HCT116 (cell line): ENCODE results near the gene MEIS1. TPM values are rescaled to one million over a fixed set of nuclear protein-coding genes. Genes with fewer than 3 reads are reported as not detected.

Experiments
- ATAC-seq: fragments of 200-7000 bp; cut with Tn5 transposase; 2 replicates; pipeline ENCODE4 v1.9.1; 2020; ENCODE audit warnings: mild to moderate bottlenecking, moderate library complexity
- BruUV-seq: library from RNA; stranded (reverse); fragments of 400-500 nt; replicated peaks from 2 replicates; lab custom pipeline; 2021; lab: Mats Ljungman, UMichigan
- CTCF ChIA-PET: fragments of 300-600 bp; sonication (Branson Sonifier 250); formaldehyde crosslinking; loops from one replicate; lab custom pipeline; 2021; ENCODE audit warnings: antibody characterized with exemption; lab: Charles Lee
- POLR2A ChIA-PET: fragments of 300-600, 350-600 bp; sonication (Branson Sonifier 250); formaldehyde crosslinking; loops from one replicate; lab custom pipeline; 2021; ENCODE audit warnings: antibody characterized with exemption; lab: Charles Lee
- RAD21 ChIA-PET, 2 experiments: fragments of 300-600 bp; sonication (Branson Sonifier 250); formaldehyde crosslinking; loops; one replicate each; lab custom pipeline; 2023; ENCODE audit warnings: low total read pairs in 2 of 2; ENCODE audit not compliant: uncharacterized antibody in 2 of 2, unreplicated experiment in 2 of 2, low non-redundant PET in 1 of 2; lab: Charles Lee
- DNase-seq: peaks from one replicate; pipeline ENCODE4 v3.0.0-alpha.2; 2010; ENCODE audit warnings: low read depth, low spot score
- H2AFZ ChIP-seq: fragments of 200-600 bp; shearing (Covaris generic), sonication (generic); 2 replicates; pipeline ENCODE4 v1.6.1; 2017; ENCODE audit warnings: low read depth, mixed run types, mixed read lengths, antibody characterized with exemption, low read length; ENCODE audit not compliant: poor library complexity, severe bottlenecking
- H3K27ac ChIP-seq: 2 replicates; pipeline ENCODE4 v1.5.1; 2012; ENCODE audit warnings: low read depth, low read length
- H3K27me3 ChIP-seq: fragments of 200-600 bp; sonication (generic); 2 replicates; pipeline ENCODE4 v1.6.1; 2016; ENCODE audit warnings: mixed run types, low read length, mixed read lengths; ENCODE audit not compliant: insufficient read depth
- H3K36me3 ChIP-seq, 2 experiments: fragments of 200-500 bp in 1 of 2; fragments of 200-600 bp in 1 of 2; sonication (Bioruptor generic) in 1 of 2; sonication (generic) in 1 of 2; 2 replicates each; pipeline versions ENCODE4 v1.5.1 to v1.6.1; 2014 to 2016; ENCODE audit warnings: low read length in 2 of 2, inconsistent platforms in 1 of 2, mixed read lengths in 1 of 2, mixed run types in 1 of 2; ENCODE audit not compliant: insufficient read depth in 2 of 2, control insufficient read depth in 1 of 2
- H3K4me1 ChIP-seq, 2 experiments: fragments of 200-600 bp in 1 of 2; sonication (generic) in 1 of 2; 2 replicates each; pipeline versions ENCODE4 v1.5.1 to v1.6.1; 2012 to 2017; ENCODE audit warnings: low read length in 2 of 2, inconsistent platforms in 1 of 2, mild to moderate bottlenecking in 1 of 2, mixed read lengths in 1 of 2, mixed run types in 1 of 2, moderate library complexity in 1 of 2; ENCODE audit not compliant: insufficient read depth in 2 of 2, control insufficient read depth in 1 of 2
- H3K4me2 ChIP-seq: fragments of 200-600 bp; sonication (generic); 2 replicates; pipeline ENCODE4 v1.6.1; 2017; ENCODE audit warnings: mixed run types, low read length, mixed read lengths
- H3K4me3 ChIP-seq, 2 experiments: fragments of 200-600 bp in 1 of 2; sonication (generic) in 1 of 2; replicated peaks in 1 of 2; 2 replicates each; pipeline ENCODE4 v1.5.1; 2011 to 2016; ENCODE audit warnings: low read length in 2 of 2, control low read depth in 1 of 2, low read depth in 1 of 2, mild to moderate bottlenecking in 1 of 2, mixed read lengths in 1 of 2, mixed run types in 1 of 2
- H3K79me2 ChIP-seq: fragments of 200-600 bp; sonication (generic); 2 replicates; pipeline ENCODE4 v1.6.1; 2017; ENCODE audit warnings: mild to moderate bottlenecking, mixed run types, low read length, moderate library complexity, mixed read lengths; ENCODE audit not compliant: insufficient read depth
- H3K9ac ChIP-seq: fragments of 200-600 bp; sonication (generic); 2 replicates; pipeline ENCODE4 v1.6.1; 2016; ENCODE audit warnings: low read length, mixed read lengths
- H3K9me2 ChIP-seq: fragments of 200-600 bp; sonication (generic), shearing (Covaris generic); 2 replicates; pipeline ENCODE4 v1.6.1; 2017; ENCODE audit warnings: mixed run types, mild to moderate bottlenecking, moderate library complexity; ENCODE audit not compliant: insufficient read depth
- H3K9me3 ChIP-seq, 2 experiments: fragments of 200-500 bp in 1 of 2; fragments of 200-600 bp in 1 of 2; sonication (Bioruptor generic) in 1 of 2; sonication (generic) in 1 of 2; 2 replicates each; pipeline ENCODE4 v1.6.1; 2014 to 2017; ENCODE audit warnings: low read length in 2 of 2, mixed read lengths in 2 of 2, inconsistent platforms in 1 of 2, low read depth in 1 of 2, mild to moderate bottlenecking in 1 of 2, mixed run types in 1 of 2, moderate library complexity in 1 of 2; ENCODE audit not compliant: control insufficient read depth in 1 of 2, insufficient read depth in 1 of 2
- H4K20me1 ChIP-seq: fragments of 200-600 bp; sonication (generic), shearing (Covaris generic); 2 replicates; pipeline ENCODE4 v1.6.1; 2017; ENCODE audit warnings: mixed run types, mild to moderate bottlenecking, moderate library complexity; ENCODE audit not compliant: insufficient read depth
- ATF3 ChIP-seq: IDR thresholded peaks from 2 replicates; pipeline ENCODE4 v1.6.1; 2012
- CBX3 ChIP-seq: IDR thresholded peaks from 2 replicates; pipeline ENCODE4 v1.6.1; 2012; ENCODE audit warnings: low read depth
- CEBPB ChIP-seq: IDR thresholded peaks from 2 replicates; pipeline ENCODE4 v1.6.1; 2012; ENCODE audit warnings: low read depth
- CTCF ChIP-seq, 3 experiments: fragments of 200-600 bp in 1 of 3; sonication (generic) in 1 of 3; IDR thresholded peaks in 2 of 3; conservative IDR thresholded peaks in 1 of 3; 2 replicates each; pipeline ENCODE4 v1.5.1; 2012 to 2017; ENCODE audit warnings: low read depth in 2 of 3, low read length in 2 of 3, antibody characterized with exemption in 1 of 3, borderline replicate concordance in 1 of 3, control low read depth in 1 of 3, mild to moderate bottlenecking in 1 of 3, mixed read lengths in 1 of 3, mixed run types in 1 of 3, moderate library complexity in 1 of 3; ENCODE audit not compliant: insufficient read depth in 1 of 3
- ELF1 ChIP-seq: IDR thresholded peaks from 2 replicates; pipeline ENCODE4 v1.6.1; 2012; ENCODE audit warnings: low read depth, borderline replicate concordance
- EZH2phosphoT487 ChIP-seq: fragments of 200-600 bp; IDR thresholded peaks from 2 replicates; pipeline ENCODE4 v1.6.1; 2018; ENCODE audit warnings: antibody characterized with exemption, borderline replicate concordance
- FOSL1 ChIP-seq: IDR thresholded peaks from 2 replicates; pipeline ENCODE4 v1.6.1; 2012; ENCODE audit warnings: low read depth
- JUND ChIP-seq: IDR thresholded peaks from 2 replicates; pipeline ENCODE4 v1.6.1; 2012
- MAX ChIP-seq: IDR thresholded peaks from 2 replicates; pipeline ENCODE4 v1.6.1; 2012
- POLR2A ChIP-seq: IDR thresholded peaks from 2 replicates; pipeline ENCODE4 v1.7.0; 2011; ENCODE audit warnings: borderline replicate concordance; ENCODE audit not compliant: insufficient read depth, insufficient read length; ENCODE audit errors: extremely low read depth
- POLR2AphosphoS5 ChIP-seq: IDR thresholded peaks from 2 replicates; pipeline ENCODE4 v1.6.1; 2011; ENCODE audit warnings: mild to moderate bottlenecking, low read depth, low read length, moderate library complexity
- RAD21 ChIP-seq: IDR thresholded peaks from 2 replicates; pipeline ENCODE4 v1.6.1; 2012; ENCODE audit warnings: low read depth, mild to moderate bottlenecking
- REST ChIP-seq: IDR thresholded peaks from 2 replicates; pipeline ENCODE4 v1.6.1; 2012; ENCODE audit warnings: low read depth
- SP1 ChIP-seq: IDR thresholded peaks from 2 replicates; pipeline ENCODE4 v1.6.1; 2012; ENCODE audit warnings: low read depth
- SRF ChIP-seq: IDR thresholded peaks from 2 replicates; pipeline ENCODE4 v1.6.1; 2012; ENCODE audit warnings: low read depth
- TCF7L2 ChIP-seq: IDR thresholded peaks from 2 replicates; pipeline ENCODE4 v1.7.0; 2011; ENCODE audit warnings: borderline replicate concordance, inconsistent platforms; ENCODE audit not compliant: insufficient read depth, insufficient read length; ENCODE audit errors: extremely low read depth
- YY1 ChIP-seq: IDR thresholded peaks from 2 replicates; pipeline ENCODE4 v1.6.1; 2011; ENCODE audit warnings: low read length, low read depth, moderate library complexity, mild to moderate bottlenecking; ENCODE audit not compliant: insufficient replicate concordance; ENCODE audit errors: extremely low read depth
- ZBTB33 ChIP-seq: IDR thresholded peaks from 2 replicates; pipeline ENCODE4 v1.6.1; 2011; ENCODE audit warnings: mild to moderate bottlenecking, low read length, moderate library complexity; ENCODE audit not compliant: insufficient replicate concordance; ENCODE audit errors: extremely low read depth
- ZFX ChIP-seq: fragments of 450-650 bp; IDR thresholded peaks from 2 replicates; pipeline ENCODE4 v1.6.1; 2017
- ZNF274 ChIP-seq: fragments of 200-500 bp; sonication (Bioruptor generic); IDR thresholded peaks from 2 replicates; pipeline ENCODE4 v1.6.1; 2014; ENCODE audit warnings: mild to moderate bottlenecking, low read depth, low read length, inconsistent platforms
- intact Hi-C: fragments of 100-400 bp; cut with micrococcal nuclease; formaldehyde crosslinking; loops from 2 replicates; pipeline ENCODE4 v1.10.0; 2022
- total RNA-seq: library from RNA; stranded (reverse); gene quantifications from one replicate; pipeline ENCODE4 v1.2.1, GENCODE V29; 2021; ENCODE audit not compliant: unreplicated experiment

The MEIS1 gene
- total RNA-seq, 1 experiment from 2014 or later: 0.32 TPM

GRCh38 chr2:66523990-66524389 lies 89.1 kb downstream of the MEIS1 start:
- ChIA-PET RAD21 (no interaction called here), CTCF (no interaction called here), POLR2A (no interaction called here)
- no peaks in the 10 kb centered on the region for H3K9me3 ChIP-seq
- no peak overlapping the region for H2AFZ ChIP-seq
- H3K4me3 ChIP-seq: no peak overlapping the region
- DNase-seq (no peak), ATAC-seq (no peak)
- no peak overlapping the region for H3K27ac ChIP-seq
- H3K27me3 ChIP-seq: no peaks in the 10 kb centered on the region
- H4K20me1 ChIP-seq: no peaks in the 10 kb centered on the region
- no peaks in the 10 kb centered on the region for H3K9me2 ChIP-seq
- H3K4me1 ChIP-seq: no peaks in the 10 kb centered on the region
- intact Hi-C loops: no loop called here
- no peaks in the 10 kb centered on the region for H3K79me2 ChIP-seq
- H3K36me3 ChIP-seq: no peaks in the 10 kb centered on the region
- H3K4me2 ChIP-seq: no peak overlapping the region
- no TSS peak for BruUV-seq
- TF ChIP-seq EZH2phosphoT487 (no peak), ZBTB33 (no peak), POLR2AphosphoS5 (no peak), ATF3 (no peak), CTCF (IDR thresholded peaks at IDR 0.05 in 2 of 3, conservative IDR thresholded peaks at IDR 0.05 in 1 of 3; ENCODE audit: borderline replicate concordance in 1 of 3, insufficient read depth in 1 of 3, low read depth in 2 of 3, low read length in 2 of 3) (no peak), ELF1 (no peak), JUND (no peak), CBX3 (no peak), YY1 (no peak), CEBPB (no peak), SP1 (no peak), REST (no peak), ZNF274 (no peak), MAX (no peak), TCF7L2 (no peak), RAD21 (no peak), POLR2A (no peak), FOSL1 (no peak), SRF (no peak), ZFX (no peak)
- TF ChIP-seq, all 23 proteins: peak for 0
- H3K9ac ChIP-seq: no peak overlapping the region
